HG03135 (cell line): Measurements from ENCODE around the gene NUDT13.

Source experiments
- ATAC-seq: cut with Tn5 transposase; IDR thresholded peaks from one replicate; pipeline ENCODE4 v1.9.1; 2021; ENCODE audit warnings: mild to moderate bottlenecking, moderate library complexity; ENCODE audit not compliant: unreplicated experiment

NUDT13 gene

GRCh38 chr10:73110345-73110849, at the start of gene NUDT13:
NUDT13 (plus strand) TSS chr10:73110455; CDS start chr10:73114366, 3,911 bp downstream.
- peak; percentile 68 for ATAC-seq

DNA sequence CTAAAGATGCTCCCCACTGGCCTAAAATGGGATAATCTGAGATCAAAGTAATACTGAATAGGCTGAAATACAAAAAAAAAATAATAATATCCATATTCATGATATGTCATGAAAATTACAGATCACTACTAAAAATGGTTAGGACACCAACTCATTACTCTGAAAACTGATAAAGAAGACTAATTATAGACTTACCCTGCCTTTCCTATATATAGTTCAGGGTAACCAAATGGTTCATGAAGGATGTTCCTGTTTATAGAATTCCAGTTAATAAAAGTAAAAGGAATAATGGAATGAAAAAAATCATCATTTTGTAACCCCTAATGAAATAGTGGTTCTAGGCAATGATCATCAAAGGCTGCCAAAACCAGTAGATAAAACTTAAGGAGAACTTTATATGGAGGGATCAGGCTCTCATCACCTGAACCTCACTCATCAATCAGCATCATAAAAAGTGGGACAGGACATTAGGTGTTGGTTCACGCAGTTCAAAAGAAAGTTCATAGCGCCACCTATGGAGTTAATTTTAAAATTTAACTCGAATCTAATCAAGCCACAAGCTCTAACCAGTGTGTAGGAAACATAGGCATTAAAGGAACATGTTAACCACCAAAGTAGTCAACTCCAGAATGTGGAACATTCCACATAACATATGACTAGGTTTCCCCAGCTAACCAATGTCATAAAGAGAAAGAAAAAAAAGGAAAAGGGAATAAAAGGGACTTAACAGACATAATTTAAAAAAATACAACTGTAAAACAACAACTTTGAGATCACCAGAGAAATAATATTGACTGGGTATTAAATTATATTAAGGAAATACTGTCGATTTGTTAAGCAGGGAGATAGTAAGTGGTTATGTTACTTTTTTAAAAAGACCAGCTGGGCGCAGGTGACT, 49.3 kb upstream of the NUDT13 start:
- ATAC-seq: no peak

DNA sequence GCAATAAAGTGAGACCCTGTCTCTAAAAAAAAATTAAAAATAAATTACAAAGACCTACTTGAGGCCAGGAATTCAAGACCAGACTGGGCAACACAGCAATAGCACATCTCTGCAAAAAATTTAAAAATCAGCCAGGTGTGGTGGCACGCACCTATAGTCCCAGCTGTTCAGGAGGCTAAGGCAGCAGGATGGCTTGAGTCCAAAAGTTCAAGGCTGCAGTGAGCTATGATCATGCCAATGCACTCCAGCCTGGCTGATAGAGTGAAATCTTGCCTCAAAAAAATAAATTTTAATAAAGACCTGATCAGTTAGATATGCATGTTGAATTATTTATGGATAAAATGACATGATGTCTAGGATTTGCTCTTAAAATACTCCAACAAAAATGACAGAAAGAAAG, 48.5 kb upstream of the NUDT13 start:
- ATAC-seq: no peak

DNA sequence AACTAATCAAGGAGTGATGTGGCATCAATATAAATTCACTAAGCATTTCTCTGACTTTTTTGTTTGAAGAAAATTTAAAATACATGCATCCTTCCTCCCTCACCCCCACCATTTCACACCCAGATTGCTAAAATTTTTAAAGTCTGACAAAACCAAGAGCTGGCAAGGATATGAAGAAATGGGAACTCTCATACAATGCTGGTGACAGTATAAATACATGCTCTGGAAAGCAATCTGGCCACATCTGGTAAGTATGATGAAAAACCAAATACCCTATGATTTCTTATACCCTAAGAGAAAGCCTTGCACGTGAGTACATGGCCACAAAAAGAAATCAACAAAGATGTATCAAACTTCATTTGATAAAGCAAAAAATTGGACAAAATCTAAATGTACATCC, 44.8 kb upstream of the NUDT13 start:
- ATAC-seq: no peak

- ATAC-seq: no peak
Observed at GRCh38 chr10:73073627-73074026, 36.6 kb upstream of the NUDT13 start.

DNA sequence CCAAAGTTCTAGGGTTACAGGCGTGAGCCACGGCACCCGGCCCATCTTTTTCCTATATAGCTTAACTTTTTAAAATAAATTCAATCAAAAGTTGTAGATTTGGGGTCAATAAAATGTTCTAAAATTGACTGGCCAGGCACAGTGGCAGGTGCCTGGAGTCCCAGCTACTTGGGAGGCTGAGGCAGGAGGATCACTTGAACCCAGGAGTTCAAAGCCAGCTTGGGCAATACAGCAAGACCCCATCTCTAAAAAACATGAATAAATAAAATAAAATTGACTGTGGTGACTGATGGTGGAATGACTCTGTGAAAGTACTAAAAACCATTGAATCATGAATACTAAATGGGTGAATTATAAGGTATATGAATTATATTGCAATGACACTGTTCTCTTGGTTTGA, 34.4 kb upstream of the NUDT13 start:
- ATAC-seq: no peak

GRCh38 chr10:73076360-73077183, 33.7 kb upstream of the NUDT13 start:
- ATAC-seq: no peak

- ATAC-seq: peak; percentile 86
Observed at GRCh38 chr10:73079779-73080541, 30.3 kb upstream of the NUDT13 start.

DNA sequence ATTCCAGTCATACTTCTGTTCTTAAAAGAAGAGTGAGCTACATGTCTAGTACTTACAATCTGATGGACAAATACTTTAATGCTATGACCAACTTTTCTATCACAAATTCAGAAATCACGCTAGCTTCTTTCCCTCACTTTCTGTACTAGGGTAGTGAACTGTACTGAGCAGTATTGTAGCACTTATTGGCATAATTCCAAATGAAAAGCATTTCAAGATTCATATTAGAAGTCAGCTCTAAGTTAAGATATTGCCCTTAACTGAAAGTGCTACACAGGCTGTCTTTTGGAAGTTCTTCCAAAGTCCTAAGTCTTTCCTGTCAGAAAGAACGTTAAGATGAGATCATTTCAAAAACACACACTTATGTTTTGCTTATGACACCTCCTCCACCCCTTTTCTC, 27.0 kb upstream of the NUDT13 start:
- no peak for ATAC-seq

GRCh38 chr10:73084209-73084608, 26.0 kb upstream of the NUDT13 start:
- no peak for ATAC-seq

DNA sequence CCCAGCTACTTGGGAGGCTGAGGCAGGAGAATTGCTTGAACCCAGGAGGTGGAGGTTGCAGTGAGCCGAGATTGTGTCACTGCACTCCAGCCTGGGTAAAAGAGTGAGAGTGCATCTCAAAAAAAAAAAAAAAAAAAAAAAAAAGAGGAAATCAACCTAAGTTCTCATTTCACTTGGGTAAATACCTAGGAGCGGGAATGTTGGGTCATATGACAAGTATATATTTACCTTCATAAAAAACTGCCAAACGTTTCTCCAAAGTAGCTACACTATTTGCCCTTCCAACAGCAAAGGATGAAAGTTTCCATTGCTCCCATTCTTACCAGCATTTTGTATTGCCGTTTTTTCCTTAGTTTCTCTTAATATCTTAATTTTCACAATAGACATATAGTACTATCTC, 23.4 kb upstream of the NUDT13 start:
- no peak for ATAC-seq

- no peak for ATAC-seq
Observed at GRCh38 chr10:73088304-73088703, 22.0 kb upstream of the NUDT13 start.

DNA sequence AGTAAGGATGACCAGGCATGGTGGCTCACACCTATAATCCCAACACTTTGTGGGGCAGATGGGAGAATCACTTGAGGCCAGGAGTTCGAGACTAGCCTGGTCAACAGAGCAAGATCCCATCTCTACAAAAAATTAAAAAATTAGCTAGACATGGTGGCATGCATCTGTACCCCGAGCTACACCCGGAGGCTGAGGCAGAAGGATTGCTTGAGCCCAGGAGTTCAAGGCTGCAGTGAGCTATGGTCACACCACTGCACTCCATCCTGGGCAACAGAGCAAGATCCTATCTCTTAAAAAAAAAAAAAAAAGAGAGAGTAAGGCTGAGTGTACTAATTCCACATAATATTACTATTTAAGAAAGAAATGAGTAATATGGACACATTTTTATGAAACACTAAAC, 17.4 kb upstream of the NUDT13 start:
- ATAC-seq: no peak

DNA sequence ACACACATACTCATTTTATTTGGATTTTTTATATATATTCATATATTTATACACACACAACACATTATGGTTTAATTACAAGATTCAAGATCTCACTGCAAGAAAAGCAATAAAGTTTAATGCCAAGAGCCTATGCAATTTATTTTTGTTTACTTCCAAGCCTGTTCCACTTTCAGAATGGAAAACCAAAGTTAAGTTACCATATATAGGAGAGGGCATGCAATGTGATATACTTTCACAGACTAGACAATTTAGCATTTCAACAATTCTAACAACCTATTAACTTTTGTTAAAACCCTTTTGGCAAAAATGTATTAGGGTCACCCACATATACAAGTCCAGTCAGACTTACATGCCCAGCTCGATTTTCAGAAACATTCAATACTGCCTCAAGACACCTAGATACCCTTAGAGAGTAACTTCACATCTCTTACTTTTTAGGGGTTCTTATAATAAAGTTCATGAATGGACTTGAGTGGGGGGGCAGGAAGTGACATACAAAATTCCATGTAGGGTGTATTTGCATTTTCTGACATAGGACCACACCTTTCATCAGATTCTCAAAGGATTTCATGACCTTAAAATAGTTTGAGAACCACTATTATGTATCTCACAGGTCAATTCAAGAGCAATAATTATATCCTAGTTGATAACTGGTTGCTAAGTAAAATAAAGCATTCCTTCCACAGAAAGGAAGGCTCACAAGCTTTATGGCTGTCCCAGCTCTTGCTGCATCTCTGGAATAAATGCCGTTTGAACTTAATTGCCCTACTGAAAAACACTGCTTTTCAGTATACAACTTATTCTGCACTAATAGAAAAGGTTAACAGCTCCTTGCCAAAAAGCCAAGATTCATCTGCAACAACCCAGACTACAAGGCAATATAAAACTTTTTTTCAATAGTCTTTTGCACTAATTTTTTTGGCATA, 16.1 kb upstream of the NUDT13 start:
- ATAC-seq: no peak

DNA sequence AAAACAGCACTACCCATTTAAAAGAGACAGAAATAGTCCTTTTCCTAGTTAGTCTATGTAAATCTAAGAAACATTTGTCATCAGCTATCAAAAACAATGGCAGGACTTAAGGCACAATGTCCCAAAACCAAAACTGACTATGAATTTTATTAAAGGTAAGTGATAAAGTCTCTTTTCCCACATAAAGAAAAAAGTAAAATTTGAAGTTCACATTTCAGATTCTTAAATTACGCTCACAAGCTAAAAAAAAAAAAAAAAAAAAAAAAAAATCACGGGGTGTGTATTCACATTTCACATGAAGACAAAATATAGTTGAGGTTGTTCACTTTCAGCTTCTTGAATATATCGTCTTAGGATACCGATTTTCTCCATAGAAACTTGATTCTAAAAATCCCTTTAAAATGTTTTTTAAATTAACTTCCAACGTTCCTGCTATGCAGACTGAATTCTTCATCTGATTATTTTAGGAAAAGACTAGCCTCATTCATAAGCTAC, 15.2 kb upstream of the NUDT13 start:
- ATAC-seq: no peak

- no peak for ATAC-seq
Observed at GRCh38 chr10:73095481-73096021, 14.7 kb upstream of the NUDT13 start.

GRCh38 chr10:73096041-73096448, 14.2 kb upstream of the NUDT13 start:
- ATAC-seq: peak; percentile 31

GRCh38 chr10:73096449-73097304, 13.6 kb upstream of the NUDT13 start, which contains the start of gene P4HA1:
P4HA1 (minus strand) TSS chr10:73096866; CDS start chr10:73074883, 21,983 bp downstream.
- peak; percentile 84 for ATAC-seq
